Measurements from ENCODE around the gene SMPD3.

The SMPD3 gene

DNA sequence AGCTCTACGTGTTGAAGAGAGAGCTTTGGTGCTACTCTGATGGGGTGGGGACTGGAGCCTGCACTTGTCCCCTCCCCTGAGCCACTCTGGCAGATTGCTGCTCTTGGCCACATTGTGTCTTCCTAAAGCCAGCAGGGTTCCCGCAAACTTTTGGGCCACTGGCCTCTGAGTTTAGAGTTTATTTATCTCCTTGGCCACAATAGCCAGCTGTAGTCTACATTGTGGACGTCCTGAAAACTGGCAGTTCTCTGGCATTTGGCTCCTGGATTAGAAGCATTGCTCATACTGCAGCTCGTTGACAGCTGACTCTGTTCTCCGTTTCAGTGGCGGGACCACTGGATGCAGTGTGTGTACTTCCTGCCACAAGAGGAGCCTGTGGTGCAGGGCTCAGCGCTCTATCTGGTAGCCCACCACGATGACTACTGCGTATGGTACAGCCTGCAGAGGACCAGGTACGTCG lies 102.9 kb downstream of the SMPD3 start:
- TF ChIP-seq ZFX (IDR thresholded peaks at IDR 0.05; ENCODE audit: borderline replicate concordance), result no peak
- TF ChIP-seq, protein P1, sequence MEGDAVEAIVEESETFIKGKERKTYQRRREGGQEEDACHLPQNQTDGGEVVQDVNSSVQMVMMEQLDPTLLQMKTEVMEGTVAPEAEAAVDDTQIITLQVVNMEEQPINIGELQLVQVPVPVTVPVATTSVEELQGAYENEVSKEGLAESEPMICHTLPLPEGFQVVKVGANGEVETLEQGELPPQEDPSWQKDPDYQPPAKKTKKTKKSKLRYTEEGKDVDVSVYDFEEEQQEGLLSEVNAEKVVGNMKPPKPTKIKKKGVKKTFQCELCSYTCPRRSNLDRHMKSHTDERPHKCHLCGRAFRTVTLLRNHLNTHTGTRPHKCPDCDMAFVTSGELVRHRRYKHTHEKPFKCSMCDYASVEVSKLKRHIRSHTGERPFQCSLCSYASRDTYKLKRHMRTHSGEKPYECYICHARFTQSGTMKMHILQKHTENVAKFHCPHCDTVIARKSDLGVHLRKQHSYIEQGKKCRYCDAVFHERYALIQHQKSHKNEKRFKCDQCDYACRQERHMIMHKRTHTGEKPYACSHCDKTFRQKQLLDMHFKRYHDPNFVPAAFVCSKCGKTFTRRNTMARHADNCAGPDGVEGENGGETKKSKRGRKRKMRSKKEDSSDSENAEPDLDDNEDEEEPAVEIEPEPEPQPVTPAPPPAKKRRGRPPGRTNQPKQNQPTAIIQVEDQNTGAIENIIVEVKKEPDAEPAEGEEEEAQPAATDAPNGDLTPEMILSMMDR (IDR thresholded peaks at IDR 0.05), result no peak
- no peak overlapping the region for H3K27ac ChIP-seq

DNA sequence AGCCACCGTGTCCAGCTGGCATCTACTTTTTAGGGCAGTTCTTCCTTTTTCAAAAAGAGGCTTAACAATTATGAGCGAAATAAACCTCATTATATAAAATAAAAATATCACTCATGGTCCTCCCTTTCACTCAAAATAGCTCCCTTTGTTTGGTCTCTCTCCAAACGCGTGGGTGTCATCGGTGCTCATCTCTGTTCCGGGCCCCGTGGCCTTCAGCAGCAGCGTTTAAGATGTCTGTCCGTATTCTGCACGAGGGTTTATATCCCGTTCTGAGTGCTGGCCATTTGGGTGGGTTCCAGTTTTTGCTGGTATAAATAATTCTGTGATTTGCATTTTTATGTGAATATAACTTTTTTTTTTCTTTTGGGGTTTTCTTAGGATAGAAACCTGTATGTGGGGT lies 104.1 kb downstream of the SMPD3 start:
- TF ChIP-seq, protein P1 (IDR thresholded peaks at IDR 0.05), result no peak
- no peak for TF ChIP-seq ZFX (IDR thresholded peaks at IDR 0.05; ENCODE audit: borderline replicate concordance)
- H3K27ac ChIP-seq, result no peak overlapping the region

DNA sequence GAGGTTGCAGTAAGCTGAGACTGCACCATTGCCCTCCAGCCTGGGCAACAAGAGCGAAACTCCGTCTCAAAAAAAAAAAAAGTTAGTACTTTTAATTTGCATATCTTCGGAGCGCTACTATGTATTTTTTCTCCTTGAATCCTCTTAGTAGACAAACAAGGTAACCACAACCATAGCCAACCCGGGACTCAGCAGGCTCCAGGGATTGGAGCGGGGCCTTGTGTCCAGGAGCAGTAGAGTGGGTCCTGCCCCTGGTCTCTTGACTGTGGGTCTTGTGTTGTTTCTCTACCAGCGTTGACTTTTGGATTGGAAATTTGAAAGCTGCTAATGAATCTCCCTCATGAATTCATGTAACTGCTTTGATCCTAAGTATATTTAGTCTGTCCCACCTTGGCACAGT lies 105.2 kb downstream of the SMPD3 start:
- no peak for TF ChIP-seq ZFX (IDR thresholded peaks at IDR 0.05; ENCODE audit: borderline replicate concordance)
- TF ChIP-seq, protein P1 (IDR thresholded peaks at IDR 0.05), result no peak
- no peak overlapping the region for H3K27ac ChIP-seq

DNA sequence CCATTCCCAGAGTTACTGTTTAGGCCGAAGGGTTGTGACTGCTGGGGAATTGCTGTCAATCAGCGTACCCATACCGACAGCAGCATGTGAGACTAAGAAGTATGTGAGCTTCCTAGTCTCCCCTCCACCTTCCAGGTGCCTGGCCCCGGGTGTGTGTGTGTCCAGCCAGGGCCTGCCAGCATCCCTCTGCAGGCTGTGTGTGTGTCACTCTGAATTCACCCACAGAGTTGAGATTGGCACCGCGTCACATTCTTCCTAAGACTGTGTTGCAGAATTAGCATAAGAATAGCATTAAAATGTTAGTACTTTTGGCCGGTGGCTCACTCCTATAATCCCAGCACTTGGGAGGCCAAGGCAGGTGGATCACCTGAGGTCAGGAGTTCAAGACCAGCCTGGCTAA lies 105.7 kb downstream of the SMPD3 start:
- no peak overlapping the region for H3K27ac ChIP-seq
- TF ChIP-seq ZFX (IDR thresholded peaks at IDR 0.05; ENCODE audit: borderline replicate concordance), result no peak
- TF ChIP-seq, protein P1 (IDR thresholded peaks at IDR 0.05), result no peak

DNA sequence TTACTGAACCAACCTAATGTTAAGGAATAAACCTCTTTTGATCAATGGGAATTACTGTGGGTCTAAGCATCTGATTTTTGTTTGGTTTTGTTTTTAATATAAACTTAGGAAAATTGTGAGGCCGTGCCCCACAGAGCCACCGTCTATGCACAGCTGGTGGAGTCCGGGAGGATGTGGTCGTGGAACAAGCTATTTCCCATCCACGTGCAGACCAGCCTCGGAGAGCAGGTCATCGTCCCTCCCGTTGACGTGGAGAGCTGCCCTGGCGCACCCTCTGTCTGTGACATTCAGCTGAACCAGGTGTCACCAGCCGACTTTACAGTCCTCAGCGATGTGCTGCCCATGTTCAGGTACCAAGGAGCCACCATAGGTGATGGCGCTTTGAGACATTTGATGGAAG lies 109.1 kb downstream of the SMPD3 start:
- H3K27ac ChIP-seq, result no peak overlapping the region
- no peak for TF ChIP-seq ZFX (IDR thresholded peaks at IDR 0.05; ENCODE audit: borderline replicate concordance)
- TF ChIP-seq, protein P1 (IDR thresholded peaks at IDR 0.05), result no peak

DNA sequence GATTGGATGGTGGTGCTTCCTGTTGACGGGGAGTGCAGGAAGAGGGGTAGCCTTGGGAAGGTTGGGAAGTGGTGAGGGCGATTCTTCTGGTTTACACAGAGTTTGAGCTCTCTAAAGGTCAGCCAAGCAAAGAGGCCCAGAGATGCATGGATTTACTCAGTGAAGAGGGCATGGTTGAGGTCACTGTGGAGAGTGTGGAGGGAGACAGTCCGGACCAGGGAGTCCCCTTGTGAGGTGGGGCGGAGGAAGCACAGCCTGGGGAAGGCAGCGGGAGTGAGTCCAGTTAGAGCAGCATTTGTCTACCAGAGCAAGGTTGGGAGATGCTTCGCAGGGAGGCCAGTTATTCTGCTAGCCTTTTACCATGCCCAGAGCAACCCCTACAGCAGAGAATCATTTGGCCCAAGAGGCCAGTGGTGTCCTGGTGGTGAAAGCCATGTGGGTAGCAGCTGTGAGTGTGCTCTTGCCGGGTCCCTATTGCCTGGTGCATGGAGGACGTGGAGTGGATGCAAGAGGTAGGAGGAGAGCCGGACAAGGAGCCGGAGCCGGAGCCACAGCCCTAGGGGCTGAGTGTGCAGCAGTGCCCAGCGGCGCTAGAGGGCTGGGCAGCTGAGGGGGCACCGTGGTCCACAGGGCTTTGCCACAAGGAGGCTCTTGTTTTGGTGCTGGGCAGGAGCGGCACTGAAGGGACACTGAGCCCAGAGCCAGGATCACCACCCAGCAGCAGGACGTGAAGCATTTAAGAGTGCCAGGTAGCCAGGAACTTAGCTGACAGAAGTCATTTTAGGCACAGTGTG lies 109.8 kb downstream of the SMPD3 start:
- H3K27ac ChIP-seq, result no peak overlapping the region
- no peak for TF ChIP-seq ZFX (IDR thresholded peaks at IDR 0.05; ENCODE audit: borderline replicate concordance)
- TF ChIP-seq, protein P1 (IDR thresholded peaks at IDR 0.05), result no peak

DNA sequence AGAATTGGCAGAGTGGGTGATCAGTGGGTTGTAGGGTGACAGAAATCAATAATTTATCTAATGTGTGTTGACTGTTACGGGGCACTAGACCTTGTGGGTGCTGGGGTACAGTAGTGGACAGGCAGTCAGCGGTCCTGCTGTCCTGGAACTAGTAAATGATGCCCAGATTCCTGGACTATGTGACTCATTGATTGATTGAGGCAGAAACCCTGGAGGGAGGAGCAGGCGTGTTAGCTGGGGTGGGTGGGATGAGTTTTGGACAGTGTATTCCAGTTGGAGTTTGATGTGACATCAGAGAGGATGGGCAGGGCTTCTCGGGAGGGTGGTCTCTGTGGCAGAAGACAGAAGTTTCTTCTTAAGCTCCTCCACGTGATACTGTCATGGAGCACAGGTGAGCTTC lies 113.1 kb downstream of the SMPD3 start:
- no peak overlapping the region for H3K27ac ChIP-seq

More for the DNA sequence above, 113.1 kb downstream of the SMPD3 start:
- TF ChIP-seq ZFX (IDR thresholded peaks at IDR 0.05; ENCODE audit: borderline replicate concordance), result no peak
- TF ChIP-seq, protein P1 (IDR thresholded peaks at IDR 0.05), result no peak

Data from 22Rv1 (cell line).